BJ (cell line): ENCODE measurements around the gene TOR4A. TPM values are rescaled to one million over a fixed set of nuclear protein-coding genes. Genes with fewer than 3 reads are reported as not detected.
A peak's percentile ranks its signal among the peaks of the same experiment; 100 is the strongest.

Experiments used
- CTCF ChIA-PET: fragments of 350-600 bp; formaldehyde crosslinking; extraction: SDS; loops from one replicate; lab custom pipeline; 2021; ENCODE audit warnings: antibody characterized with exemption, inconsistent platforms; lab: Yijun Ruan, JAX
- POLR2A ChIA-PET: fragments of 300-600 bp; sonication (Branson Sonifier 250); formaldehyde crosslinking; extraction: SDS; loops from one replicate; lab custom pipeline; 2021; ENCODE audit warnings: antibody characterized with exemption; lab: Charles Lee
- DNase-seq: peaks from one replicate; pipeline ENCODE4 v3.0.0-alpha.2; 2011; ENCODE audit warnings: low read depth
- H3K27me3 ChIP-seq: 2 replicates; pipeline ENCODE4 v1.6.0; 2011; ENCODE audit warnings: low read length; ENCODE audit not compliant: control insufficient read depth, insufficient read depth
- H3K36me3 ChIP-seq: 2 replicates; pipeline ENCODE4 v1.5.1; 2011; ENCODE audit warnings: low read length; ENCODE audit not compliant: control insufficient read depth, insufficient read depth
- H3K4me3 ChIP-seq: 2 replicates; pipeline ENCODE4 v1.5.1; 2011; ENCODE audit warnings: low read depth, mild to moderate bottlenecking, control low read depth, low read length
- polyA plus RNA-seq: library from polyadenylated mRNA; depleted of rRNA; stranded (reverse); fragments of >200 nt; gene quantifications from 2 replicates; pipeline ENCODE4 v1.2.3, GENCODE V29; 2011
- TF ChIP-seq, protein P1 (sequence below): IDR thresholded peaks from 2 replicates; pipeline ENCODE4 v1.5.1; 2011; ENCODE audit warnings: low read depth, mild to moderate bottlenecking, control low read depth, inconsistent platforms, low read length, moderate library complexity; ENCODE audit not compliant: insufficient read depth

The TOR4A gene
- polyA plus RNA-seq, 1 experiment = 23.8 TPM

DNA sequence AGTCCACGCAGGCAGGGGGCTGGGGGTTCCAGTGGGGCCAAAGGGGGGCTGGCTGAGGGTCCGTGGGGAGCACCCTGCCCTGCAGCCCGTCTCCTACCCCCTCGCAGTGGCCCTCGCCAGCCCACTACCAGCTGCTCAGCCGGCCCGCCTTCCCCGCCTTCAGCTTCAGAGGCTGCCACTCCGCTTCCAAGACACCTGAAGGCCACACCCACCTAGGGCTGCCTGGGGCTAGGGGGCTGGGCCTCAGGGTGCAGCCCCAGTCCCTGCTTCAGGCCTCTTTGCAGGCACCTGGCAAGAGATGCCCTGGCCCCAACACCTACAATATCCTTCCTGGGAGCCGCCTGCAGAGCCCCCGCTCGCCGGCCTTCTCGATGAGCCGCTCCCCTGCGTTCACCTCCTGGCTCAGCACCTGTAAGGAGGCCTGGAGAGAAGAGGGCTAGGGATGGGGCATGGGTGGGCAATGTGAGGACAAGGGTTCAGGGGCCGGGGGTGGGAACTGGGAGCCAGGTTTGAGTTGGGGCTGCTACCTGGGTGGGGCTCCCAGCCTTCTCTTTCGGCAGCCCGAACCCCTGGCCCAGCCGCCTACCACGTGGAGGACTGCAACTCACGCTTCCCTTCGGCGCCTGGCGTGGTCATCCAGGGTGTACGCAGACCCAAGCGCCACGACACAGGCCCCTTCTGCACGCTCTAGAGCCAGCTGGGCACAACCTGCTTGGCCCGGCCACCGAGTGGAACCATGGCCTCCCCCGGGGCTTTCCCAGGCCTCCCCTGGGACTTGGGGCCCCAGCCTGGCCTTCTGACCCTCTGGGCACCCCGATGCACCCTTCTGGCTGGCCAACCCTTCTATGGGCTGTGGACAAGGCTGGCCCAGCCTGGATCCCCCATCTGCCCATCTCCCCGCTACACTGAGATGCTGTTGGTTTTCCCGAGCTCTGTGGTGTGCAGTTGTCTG, 24.7 kb upstream of the TOR4A start:
- no peaks in the 10 kb centered on the region; the same call in 1 of the 2 replicates for H3K27me3 ChIP-seq
- TF ChIP-seq, protein P1, sequence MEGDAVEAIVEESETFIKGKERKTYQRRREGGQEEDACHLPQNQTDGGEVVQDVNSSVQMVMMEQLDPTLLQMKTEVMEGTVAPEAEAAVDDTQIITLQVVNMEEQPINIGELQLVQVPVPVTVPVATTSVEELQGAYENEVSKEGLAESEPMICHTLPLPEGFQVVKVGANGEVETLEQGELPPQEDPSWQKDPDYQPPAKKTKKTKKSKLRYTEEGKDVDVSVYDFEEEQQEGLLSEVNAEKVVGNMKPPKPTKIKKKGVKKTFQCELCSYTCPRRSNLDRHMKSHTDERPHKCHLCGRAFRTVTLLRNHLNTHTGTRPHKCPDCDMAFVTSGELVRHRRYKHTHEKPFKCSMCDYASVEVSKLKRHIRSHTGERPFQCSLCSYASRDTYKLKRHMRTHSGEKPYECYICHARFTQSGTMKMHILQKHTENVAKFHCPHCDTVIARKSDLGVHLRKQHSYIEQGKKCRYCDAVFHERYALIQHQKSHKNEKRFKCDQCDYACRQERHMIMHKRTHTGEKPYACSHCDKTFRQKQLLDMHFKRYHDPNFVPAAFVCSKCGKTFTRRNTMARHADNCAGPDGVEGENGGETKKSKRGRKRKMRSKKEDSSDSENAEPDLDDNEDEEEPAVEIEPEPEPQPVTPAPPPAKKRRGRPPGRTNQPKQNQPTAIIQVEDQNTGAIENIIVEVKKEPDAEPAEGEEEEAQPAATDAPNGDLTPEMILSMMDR = no peak
- DNase-seq = no peak
- H3K36me3 ChIP-seq = peaks cover 3% of the 10 kb centered on the region
- CTCF ChIA-PET = interaction anchor here (0.9 to 1.9 kb wide), 7 partner anchors 8 to 224 kb away, joined by 3 to 4 read pairs (median 4); partner anchors contain the start of genes TOR4A and TUBB4B
- H3K4me3 ChIP-seq = no peak overlapping the region
- POLR2A ChIA-PET = interaction anchor here (0.6 kb wide), 1 partner anchor 12 kb away, joined by 3 read pairs; no protein-coding TSS in a partner anchor

DNA sequence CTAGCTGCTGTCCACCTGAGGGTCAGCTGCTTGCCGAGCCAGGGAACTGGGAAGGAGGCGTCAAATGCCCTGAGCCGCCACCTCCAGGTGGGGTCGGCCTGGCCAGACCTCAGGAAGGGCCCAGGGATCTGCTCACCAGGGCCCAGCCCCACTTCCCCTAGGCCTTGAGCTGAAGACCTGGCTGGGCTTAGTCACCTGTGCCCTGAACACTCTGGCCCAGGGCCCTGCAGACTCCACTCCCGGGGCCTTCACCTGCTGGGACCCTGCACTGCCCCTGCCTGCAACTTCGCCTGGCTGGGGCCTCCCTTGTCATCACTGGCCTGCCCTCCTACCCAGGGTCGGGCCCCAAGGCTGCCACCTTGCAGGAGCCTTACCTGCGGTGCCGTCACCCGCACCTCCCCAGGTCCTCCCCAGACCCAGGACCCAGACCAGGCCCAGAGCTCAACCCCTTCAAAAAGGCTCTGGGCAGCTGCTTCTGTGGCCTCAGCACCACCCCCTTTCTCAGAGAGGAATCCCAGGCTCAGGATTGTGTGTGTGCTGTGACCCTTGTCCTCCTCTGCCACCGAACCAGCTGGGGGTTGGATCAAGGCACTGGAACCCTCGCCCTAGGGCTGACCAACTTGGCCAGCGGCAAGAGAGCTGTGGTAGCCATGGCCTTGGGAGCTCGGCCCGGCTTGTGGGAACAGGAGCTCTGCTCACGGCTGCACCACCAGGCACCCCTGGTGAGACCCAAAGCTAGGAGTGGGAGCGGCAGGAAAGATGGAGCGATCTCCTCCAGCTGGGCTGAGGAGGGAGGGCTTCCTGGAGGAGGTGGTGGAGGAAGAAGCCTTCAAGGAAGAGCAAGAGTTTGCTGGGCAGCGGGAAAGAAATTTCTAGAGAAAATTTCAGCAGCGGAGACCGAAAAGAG, 23.6 kb upstream of the TOR4A start:
- CTCF ChIA-PET = interaction anchor here (0.6 to 1.9 kb wide), 11 partner anchors 10 to 225 kb away, joined by 3 to 10 read pairs (median 3); partner anchors contain the start of genes TOR4A and TUBB4B
- Histone ChIP-seq H3K36me3 (peaks cover 3% of the 10 kb centered on the region), H3K4me3 (peak overlapping the region; percentile 99), H3K27me3 (no peaks in the 10 kb centered on the region; the same call in 1 of the 2 replicates)
- no peak for DNase-seq
- TF ChIP-seq, protein P1 = no peak
- POLR2A ChIA-PET = interaction anchor here (1.1 kb wide), 1 partner anchor 11 kb away, joined by 4 read pairs; no protein-coding TSS in a partner anchor

DNA sequence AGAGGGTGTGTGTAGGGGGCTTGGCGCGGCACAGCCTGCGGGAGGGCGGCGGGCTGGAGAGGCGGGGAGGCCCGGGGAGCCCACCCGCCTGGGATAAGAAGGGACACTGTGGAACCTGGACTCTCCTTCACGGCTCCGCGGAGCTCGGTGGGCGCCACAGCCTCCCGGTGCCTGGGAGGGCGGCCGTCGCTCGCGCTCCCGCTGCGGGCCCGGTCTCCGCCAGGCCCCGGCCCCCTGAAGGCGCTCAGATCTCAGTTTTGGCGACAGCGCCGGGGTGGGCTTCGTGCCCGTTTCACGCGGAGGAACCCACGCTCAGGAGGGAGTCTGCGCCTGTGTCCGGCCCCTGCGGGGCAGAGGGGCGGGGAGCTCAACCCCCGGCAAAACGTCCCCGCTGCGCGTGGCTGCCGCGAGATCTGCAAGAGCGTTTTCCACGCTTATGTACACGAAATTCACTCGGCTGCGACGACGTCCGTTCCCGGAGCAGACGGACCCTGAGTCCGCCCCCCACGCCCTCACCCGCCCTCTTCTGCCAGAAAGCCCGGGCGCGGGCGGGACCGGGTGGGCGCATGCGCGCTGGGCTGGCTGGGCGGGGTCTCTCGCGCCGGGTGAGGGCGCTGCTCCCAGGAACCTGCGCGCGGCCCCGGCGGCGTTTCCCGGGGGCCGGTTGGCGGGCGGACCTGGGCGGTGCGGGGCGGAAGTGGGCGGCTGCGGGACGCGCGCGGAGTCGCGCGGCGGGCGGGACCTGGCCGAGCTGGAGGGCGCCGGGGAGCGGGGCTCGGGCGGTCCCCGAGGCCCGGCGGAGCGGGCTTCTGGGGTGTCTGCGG, 22.7 kb upstream of the TOR4A start, which contains the start of gene NELFB:
Gene NELFB (plus strand): TSS at position 704 of the 824 bp plus-strand sequence.
- ChIA-PET POLR2A (interaction anchor here (0.8 to 1.1 kb wide), 2 partner anchors 11 to 12 kb away, joined by 3 to 4 read pairs; no protein-coding TSS in a partner anchor), CTCF (interaction anchor here (0.6 to 1.9 kb wide), 7 partner anchors 12 to 178 kb away, joined by 3 to 10 read pairs (median 3); partner anchors contain the start of gene TOR4A)
- Histone ChIP-seq H3K27me3 (no peaks in the 10 kb centered on the region), H3K4me3 (peak within 1 kb of the TSS; percentile 99), H3K36me3 (peaks cover 5% of the 10 kb centered on the region)
- TF ChIP-seq, protein P1 = no peak
- no peak for DNase-seq

DNA sequence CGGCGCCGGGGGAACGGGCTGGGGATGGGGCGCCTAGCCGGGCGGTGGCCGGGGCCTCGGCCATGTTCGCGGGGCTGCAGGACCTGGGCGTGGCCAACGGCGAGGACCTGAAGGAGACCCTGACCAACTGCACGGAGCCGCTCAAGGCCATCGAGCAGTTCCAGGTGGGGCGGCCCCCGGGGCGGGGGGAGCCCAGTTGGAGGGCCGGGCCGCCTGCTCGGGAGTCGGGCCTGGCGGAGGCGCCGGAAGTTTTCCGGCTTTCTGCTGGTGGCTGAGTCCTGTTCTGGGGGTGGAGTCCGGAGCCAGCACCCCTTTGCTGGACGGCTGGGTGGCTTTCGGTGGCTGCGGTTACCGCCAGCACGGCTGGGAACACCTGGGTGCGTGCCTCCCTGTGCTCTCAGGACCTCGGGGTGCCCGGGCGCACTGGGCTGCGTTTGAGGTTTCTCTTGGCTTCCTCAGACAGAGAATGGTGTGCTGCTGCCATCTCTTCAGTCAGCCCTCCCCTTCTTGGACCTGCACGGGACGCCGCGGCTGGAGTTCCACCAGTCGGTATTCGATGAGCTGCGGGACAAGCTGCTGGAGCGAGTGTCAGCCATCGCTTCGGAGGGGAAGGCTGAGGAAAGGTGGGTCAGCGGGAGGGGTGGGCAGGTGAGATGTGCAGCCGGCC, 21.9 kb upstream of the TOR4A start:
- POLR2A ChIA-PET = interaction anchor here (0.6 to 0.8 kb wide), 2 partner anchors 11 to 29 kb away, joined by 3 read pairs; no protein-coding TSS in a partner anchor
- no peaks in the 10 kb centered on the region for H3K27me3 ChIP-seq
- peak overlapping the region; percentile 99 for H3K4me3 ChIP-seq
- CTCF ChIA-PET = interaction anchor here (0.7 to 1.7 kb wide), 2 partner anchors 13 to 22 kb away, joined by 3 to 4 read pairs; partner anchors contain the start of gene TOR4A
- TF ChIP-seq, protein P1 = no peak
- no peak for DNase-seq
- H3K36me3 ChIP-seq = peaks cover 5% of the 10 kb centered on the region
